NCI-H2227 treated with DMSO at 0.1 percent for 48 hours (cell line): Measurements from ENCODE around the gene IGSF21.

Source experiments
- DNase-seq: peaks from one replicate; lab custom pipeline; 2025; lab: John Stamatoyannopoulos, UW

The IGSF21 gene

DNA sequence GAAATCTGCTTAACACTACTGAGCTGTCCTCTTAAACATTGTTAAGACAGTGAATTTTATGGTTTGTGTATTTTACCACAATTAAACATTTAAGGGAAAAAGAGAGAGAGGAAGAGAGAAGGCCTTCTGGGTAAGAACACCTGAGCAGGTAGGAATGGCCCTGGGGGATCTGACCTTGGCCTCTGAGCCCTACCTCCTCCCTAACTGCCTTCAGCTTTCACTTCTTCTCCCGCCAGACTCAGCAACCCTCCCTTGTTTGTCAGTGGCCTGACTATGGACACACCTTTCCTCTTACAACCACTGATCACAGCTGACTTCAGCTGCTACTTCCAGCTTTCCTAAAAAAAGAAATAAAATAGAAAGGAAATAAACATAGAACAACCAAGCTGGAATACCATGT is 13.5 kb upstream of the IGSF21 start:
- no peak for DNase-seq

DNA sequence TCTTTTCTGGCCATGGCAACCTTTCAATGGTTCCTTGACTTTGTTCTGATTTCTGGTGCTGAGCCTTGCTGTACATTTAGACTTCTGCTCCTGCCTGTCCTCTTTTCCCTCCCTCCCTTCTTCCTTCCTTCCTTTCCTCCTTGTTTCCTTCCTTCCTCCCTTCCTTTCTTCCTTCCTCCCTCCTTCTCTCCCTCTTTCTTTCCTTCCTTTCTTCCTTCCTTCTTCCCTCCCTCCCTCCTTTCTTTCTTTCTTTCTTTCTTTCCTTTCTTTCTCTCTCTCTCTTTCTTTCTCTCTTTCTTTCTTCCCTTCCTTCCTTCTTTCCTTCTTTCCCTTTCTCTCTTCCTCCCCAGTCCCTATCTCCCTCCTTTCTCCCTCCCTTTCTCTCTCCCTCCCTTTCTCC is 10.4 kb upstream of the IGSF21 start:
- no peak for DNase-seq

DNA sequence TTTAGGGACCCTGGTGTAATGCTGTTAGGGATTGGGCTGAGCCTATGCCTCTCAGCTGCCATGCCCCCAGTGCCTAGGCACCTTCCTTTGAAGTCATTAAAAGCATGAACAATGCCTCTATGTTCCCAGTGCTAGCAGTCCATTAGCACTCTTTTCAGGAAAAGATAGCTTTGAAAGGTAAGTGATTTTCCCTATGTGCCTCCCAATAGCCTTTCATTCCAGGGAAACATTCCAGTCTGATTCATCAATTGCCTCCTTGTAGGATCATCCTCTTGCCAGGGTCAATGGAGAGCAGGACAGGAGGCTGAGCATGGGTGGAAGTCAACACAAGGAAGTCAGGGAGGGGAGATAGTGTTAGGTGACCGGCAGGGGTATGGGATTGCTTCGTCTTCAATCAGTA is 8.6 kb upstream of the IGSF21 start:
- no peak for DNase-seq

DNA sequence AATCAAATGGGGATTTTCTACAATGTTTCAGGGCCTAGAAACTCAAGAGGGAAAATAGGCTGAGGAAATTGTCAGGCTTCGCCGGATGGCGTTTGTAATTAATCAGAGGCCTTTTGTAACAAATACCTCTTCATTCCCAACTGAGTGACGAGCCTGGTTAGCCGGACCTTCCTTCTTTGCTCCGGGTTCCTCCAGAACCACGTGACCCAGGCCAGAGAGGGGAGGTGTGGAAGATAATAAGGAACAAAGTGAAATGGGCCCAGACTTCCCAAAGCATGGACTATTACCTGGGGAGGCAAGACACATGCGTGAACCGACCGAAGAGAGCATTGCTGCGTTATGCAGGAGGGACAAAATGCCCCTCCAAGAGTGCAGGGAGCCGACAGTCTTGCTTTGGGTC is 7.5 kb upstream of the IGSF21 start:
- DNase-seq = no peak

DNA sequence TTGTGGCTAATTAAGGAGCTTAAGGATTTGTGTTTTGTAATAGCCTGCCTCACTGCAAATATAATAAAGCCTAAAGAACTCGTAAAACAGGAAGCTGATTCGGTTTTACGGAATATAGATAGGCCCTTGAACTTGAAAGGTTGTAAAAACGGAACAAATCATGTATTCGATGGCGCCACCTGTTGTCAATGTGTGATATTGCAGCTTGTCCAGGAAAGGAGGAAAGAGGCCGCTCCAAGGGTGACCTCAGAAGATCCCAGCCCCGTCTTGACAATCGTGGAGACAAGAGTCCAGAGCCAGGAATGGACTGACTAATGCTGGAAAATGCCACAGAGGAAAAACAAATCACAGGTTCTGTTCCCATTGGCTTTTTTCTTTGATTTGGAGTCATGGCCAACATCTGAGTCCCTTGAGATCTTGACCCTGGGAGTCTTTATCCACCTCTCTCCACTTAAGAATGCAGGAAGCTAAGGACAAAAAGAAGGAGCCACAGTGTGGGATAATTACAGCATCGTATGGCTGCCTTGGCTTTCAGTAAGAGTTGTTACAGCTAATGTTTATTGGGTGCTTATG is 7.0 kb upstream of the IGSF21 start:
- DNase-seq = peak; percentile 65

DNA sequence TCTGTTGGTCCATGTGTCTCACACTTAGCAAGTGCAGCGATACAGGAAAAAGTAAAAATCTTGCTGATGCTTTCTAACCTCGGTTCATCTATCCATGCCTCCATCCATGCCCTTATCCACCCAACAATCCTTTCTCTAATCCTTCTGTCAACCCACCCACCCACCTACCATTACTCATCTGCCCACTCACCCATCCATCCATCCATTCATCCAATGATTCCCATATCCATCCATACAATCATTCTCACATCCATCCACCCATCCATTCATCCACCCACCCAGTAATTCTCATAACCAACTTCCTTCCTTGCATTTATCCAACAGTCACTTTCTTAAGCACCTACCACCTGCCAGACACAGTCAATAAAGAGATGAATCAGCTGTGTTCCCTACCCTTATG is 6.1 kb upstream of the IGSF21 start:
- no peak for DNase-seq

DNA sequence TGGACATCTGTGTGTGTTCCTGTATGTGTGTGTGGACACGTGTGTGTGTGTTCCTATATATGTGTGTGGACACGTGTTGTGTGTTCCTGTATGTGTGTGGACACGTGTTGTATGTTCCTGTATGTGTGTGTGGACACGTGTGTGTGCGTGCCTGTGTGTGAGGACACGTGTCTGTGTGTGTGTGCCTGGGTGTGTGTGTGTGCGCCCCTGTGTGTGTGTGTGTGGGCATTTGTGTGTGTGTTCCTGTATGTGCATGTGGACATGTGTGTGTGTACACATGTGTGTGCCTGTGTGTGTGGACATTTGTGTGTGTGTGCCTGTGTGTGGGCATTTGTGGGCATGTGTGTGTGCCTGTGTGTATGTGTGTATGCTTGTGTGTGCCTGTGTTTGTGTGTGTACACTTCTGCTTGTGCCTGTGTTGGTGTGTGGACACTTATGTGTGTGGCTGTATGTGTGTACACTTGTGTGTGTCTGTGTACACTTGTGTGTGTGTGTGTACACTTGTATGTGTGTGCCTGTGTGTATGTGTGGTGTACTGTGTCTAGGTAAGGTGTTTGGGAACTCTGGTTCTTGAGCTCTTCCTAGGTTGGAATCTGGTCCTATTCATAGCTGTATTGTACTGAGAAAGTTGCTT is 3.7 kb upstream of the IGSF21 start:
- DNase-seq = no peak

DNA sequence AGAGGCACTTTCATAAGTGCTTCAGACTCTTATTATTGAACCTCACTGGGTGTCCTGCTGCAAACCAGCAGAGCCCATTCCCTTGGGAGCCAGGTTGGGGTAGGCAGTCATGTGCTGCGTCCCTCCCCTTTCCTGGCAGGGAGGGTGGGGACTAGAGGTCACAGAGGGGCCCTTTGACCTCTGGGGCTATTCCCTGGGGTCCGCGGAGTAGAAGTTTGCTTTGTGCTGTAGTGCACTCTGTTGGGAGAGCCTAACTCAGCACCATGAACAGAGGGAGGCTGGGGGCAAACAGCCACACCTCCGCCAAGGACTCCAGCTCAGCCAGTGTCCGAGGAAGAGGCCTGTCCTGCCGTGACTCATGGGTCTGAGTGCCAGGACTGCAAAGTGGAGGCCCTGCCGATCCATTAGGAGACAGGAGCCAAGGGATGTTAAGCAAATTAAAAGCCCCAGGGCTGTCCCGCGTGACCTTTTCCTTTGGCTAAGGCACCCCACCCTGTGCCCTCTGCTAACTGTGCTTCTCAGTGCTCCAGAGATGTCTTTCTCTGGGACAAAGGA is 3.0 kb upstream of the IGSF21 start:
- DNase-seq = no peak

DNA sequence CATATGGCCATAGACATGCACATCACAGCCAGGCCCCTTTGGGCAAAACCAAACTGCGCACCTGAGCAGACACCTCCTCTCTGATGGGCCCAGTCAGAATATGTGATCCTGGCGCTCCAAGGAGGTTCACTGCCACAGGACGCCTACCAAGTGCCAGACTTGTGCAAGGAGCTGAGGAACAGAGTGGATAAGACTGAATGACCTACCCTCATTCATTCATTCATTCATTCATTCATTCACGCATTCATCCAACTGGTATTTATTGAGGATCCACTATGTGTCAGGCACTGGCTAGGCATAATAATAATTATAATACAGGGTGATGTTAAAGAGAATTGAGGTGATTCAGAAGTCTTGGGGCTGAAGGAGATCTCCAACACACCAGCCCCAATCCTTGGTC is 2.4 kb upstream of the IGSF21 start:
- DNase-seq = no peak

DNA sequence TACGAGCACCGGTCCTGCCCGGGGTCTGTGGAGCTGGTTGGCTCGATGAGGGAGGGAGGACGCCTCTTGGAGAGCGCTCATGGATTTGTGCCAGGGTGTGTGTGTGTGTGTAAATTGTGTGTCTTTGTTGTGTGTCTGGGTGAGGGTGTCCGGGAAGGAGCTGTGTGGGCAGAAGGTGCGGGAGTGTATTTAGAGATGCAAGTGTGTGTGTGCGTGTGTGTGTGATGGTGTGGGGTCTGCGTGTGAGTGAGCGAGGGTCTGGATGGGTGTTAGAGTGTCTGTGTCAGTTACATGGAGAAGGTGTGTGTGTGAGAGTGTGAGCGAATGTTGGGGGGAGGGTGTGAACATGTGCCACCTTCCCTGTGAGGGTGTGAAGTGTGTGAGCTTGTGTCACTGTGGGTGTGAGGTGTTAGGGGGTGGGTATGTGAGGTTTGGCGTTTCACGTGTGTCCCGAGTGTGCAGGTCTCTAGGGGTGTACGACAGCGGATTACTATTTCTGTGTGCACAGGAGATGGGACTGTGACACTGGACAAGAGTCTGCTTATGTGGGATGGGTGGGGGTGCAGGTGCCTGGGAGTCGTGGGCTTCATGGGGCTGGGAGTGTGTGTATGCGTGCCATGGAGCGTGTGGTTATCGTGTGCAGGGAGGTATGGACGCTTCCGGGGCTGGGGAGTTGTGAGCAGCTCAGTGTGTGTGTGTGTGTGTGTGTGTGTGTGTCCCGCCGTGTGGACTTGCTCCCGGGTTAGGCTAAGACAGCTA is 880 bp downstream of the IGSF21 start:
- DNase-seq = no peak

DNA sequence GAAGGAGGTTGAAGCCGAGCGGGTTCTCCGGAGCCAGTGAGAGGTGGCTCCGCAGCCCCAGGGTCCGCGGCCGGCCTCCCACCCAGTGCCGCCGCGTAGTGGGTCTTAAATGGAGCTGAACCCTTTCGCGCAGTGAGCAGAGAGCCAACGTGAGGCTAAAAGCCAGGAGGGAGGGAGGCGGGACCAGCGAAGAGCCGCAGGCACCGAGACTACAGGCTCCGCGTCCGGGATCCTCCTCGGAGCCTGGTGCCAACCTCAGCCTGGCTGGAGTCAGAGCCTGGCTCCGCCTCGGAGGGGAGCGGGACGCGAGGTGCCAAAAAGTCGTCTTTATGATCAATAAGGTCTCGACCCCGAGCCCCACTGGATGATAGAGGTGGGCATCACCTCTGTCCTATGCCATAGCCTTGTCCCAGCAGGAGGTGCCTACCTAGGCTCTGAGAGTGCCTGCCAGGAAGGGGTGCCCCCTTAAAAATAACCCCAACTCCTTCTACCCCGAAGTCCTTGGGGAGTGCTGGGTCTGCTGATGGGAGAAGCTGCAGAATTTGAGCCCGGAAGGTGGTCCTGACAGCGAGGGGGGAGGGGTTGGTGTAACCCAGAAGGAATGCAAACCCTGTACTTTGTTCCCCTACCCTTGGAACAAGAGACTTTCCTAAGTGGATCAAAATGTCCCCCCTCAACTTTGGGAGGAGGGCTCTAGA is 1.6 kb downstream of the IGSF21 start:
- no peak for DNase-seq

DNA sequence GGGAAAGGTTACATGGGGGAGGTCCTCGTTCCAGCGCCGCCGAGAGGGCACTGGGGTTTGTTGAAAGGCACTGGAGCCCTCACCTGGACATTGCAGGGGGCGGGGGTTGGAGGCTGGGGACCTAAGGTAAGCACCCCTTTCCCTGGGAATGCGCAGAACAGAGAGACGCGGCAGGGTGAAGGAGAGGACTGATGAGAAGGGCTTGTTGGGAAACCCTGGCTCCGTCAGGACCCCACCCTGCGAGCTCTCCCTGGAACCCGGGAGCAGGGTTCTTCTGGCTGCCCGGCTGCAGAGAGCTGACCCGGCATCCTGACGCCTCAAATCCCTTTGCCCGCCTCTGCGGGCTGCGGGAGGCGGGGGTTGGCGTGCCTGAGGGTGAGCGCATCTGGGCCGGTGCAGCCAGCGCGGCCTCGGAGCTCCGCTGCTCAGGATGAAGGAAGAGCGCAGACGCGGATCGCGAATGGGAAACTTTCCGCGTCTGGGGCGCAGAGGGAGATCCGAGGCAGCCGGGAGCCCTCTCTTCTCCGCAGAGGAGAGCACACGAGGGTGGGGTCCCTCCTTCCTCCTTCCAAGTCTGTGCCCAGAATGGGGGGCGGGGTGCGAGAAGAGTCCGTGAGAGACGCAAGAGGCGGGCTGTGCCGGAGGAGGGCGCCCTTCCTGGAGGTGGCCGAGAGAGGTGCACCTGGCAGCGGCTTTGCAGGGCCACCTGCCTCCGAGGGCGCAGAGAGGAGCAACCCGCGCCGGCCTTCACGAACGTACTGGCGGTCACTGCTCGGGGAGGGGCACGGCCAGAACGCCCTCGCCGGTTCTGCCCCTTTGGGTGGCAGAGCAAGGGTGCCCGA is 2.4 kb downstream of the IGSF21 start:
- DNase-seq = no peak

DNA sequence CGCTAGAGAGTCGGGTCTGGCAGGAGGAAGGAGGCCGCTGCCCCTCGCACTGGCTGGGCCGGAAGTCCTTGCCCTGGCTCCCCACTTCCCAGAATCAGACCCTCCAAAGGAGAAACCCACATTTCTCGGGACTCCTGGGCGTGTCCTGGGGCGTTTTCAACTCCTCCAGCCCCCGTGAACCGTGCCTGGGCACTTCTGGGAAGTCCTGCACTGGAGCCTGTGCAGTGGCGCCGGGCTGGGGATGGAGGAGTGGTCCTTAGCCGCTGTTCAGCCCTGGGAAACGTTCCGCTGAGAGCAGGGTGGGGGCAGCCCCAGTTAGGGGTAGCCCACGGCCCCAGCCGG is 3.0 kb downstream of the IGSF21 start:
- no peak for DNase-seq

DNA sequence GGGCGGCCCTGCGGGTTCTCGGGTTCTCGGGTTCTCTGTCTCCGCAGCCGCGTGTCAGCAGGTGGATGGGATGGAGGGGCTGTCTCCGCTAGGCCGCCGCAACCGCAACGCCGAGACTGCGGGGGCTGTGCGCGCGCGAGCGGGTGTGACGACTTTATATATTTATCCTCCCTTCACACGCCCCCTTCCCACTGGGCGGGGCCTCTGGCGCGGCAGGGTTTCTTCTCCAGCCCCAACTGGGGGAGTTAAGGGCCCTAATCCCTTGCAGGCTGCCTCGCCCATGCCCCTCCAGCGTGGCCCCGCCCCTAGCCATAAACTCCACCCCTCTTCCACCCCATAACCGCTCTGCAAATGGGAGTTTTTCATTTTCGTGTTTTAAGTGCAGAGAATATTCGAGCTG is 3.4 kb downstream of the IGSF21 start:
- DNase-seq = no peak

DNA sequence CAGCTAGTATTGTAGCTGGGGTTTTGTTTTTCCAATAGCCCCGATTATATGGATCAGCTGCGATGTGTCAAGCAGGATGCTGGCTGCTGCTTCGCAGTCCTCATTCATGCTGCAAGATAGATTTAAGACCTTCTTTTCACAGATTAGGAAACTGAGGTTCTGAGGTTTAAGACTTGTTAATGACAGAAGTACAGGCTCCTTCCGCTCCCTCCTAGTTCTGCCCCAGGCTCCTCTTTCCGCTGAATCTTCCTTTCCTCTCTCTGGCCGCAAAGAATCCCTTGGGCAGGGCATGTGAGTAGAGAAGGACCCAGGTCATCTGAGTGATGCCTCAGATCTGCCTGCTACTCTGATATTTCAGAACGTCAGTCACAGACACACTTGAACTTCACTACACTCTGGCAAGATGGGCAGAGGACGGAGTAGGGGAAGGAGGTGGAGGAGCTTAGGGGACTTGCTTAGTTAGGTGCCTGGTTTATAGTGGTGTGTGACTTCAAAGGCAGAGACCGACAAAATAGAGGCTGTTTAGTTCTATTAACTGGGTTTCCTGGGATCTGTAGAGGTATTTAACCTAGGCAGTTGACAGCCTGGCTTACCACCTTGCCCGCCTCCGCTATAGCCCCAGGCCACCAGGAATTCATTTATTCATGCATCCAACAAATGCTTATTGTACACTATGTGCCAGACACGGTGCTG is 4.2 kb downstream of the IGSF21 start:
- no peak for DNase-seq

DNA sequence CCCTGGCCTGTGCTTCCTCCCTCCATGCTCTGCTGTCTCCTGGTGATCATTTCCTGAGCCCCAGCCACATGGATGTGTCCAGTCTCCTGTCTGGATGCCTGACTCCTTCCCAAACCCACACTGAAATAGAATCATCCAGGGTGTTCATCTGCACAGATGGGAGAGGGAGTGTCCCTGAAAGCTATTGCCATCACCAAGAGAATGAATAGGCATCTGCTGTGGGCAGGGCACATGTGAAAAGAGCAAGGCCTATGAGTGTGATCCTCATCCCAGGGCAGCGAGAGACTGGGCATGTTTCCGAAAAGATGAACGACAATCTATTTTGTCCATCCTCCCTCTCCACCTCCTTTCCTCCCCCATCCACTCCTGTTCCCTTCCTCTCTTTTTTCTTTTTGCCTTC is 5.0 kb downstream of the IGSF21 start:
- DNase-seq = no peak

DNA sequence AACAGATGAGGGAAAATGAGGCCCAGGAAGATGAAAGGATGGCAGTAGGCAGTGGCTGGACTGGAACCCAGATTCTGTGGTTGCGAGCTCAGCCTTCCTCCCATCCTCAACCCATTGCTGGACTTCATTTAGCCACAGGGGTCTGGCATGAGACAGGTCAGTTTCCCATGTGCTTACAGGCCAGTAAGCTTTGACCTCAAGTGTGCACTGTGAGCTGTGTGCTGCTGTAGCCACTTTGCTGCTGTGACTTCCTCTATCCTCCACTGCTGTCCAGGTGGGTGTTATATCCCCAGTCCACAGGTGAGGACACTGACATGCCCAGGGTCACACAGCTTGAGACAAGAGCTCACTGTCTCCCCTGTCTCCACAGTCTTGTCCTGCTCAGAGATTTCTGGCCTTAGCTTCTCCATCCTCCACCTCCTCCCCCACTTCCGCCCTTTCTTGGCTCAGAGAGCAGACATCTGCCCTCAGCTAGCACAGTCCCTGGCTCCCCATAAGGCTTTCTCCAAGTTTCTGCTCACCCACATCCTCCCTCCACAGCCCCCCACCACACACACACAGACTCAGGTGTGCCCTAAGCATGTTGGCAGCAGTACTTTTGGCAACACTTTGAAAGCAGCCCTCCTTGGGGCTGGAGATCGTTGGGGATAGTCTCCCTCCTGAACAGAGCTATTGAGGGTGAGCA is 7.3 kb downstream of the IGSF21 start:
- DNase-seq = no peak

DNA sequence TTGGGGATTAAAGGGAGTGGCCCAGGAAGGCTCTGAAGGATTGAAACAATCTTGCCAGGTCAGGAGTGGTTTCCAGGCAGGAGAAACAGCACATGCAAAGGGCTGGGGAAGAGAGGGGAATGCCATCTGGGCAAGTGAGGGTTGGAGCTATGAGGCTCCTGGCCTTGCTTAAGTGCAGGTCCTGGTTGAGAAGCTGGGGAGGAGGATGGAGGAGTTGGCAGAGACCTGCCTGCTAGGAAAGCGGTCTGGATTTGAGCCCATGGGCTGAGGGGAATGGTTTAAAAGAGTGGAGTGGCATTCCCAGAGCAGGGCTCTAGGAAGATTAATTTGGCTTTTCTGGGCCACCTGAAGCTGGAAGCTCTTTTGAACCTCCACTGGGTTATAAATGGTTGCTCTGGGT is 9.2 kb downstream of the IGSF21 start:
- DNase-seq = no peak

DNA sequence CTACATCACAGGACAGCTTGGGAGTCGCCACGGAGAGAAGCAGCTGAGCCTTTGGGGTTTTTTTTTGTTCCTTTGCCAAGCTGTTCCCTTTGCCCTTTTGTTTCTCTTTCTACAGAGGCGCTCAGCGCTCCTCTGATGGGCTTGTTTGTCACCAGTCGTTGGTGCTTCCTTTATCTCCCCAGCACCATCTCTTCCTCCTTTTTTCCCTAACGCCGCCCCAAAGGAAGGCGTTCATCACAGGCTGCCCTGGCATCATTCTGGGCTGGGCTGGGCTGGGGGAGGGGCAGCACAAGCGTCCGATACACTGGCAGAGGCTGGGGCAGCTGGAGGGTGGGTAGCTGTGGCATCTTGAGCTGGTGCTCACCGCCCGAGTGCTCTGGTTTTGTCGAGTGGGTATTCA is 10.5 kb downstream of the IGSF21 start:
- DNase-seq = no peak

DNA sequence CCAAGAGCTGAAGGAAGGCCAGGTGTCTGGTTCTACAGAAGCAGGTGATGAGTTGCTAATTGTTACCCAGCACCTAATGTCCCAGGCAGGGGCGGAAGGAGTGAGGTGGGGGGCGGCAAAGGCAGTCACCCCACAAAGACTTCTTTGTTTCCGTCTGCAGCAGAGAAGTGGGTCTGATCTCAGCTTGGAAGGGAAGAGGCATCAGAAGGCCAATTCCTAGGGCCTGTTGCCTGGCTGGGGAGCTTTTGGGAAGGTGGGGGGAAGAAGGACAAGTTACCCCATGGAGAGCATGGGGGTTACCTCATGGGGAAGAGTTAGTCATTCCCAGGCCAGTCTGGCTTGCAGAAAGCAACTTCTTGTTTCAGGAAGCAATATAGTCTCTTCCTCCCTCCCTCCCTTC is 10.9 kb downstream of the IGSF21 start:
- DNase-seq = no peak

DNA sequence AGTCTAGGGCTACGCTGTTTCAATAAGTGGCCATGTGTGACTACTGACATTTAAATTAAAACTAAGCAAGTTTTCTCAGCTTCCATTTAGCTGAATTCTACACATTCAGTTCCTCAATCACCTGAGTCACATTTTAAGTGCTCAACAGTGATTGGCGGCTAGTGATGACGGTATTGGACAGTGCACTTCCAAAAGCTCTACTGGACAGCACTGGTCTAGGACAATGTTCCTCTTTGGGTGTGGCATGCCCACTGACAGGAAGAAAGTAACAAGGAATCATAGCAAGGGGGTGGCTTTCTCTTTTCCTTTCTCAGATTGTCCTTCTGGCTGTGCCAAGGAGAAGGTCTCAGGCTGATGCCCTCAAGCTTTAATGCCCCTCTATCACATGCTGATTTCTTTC is 11.7 kb downstream of the IGSF21 start:
- no peak for DNase-seq
